Superior temporal gyrus (tissue), 1 donor: ENCODE data around the gene NKX6-2.
"Not testable (repeated sequence)": the region's sequence is repeated elsewhere in the genome, so short reads cannot be mapped to it uniquely, and the experiment has no call there.

ENCODE experiments used
- DNase-seq: peaks from one replicate; pipeline ENCODE4 v3.0.0-alpha.2; 2016; ENCODE audit errors: extremely low spot score

The NKX6-2 gene

GRCh38 chr10:132785723-132786475, at the start of gene NKX6-2:
NKX6-2 (minus strand) TSS chr10:132786147; CDS start chr10:132785948, 199 bp downstream.
- peak; percentile 60 for DNase-seq

DNA sequence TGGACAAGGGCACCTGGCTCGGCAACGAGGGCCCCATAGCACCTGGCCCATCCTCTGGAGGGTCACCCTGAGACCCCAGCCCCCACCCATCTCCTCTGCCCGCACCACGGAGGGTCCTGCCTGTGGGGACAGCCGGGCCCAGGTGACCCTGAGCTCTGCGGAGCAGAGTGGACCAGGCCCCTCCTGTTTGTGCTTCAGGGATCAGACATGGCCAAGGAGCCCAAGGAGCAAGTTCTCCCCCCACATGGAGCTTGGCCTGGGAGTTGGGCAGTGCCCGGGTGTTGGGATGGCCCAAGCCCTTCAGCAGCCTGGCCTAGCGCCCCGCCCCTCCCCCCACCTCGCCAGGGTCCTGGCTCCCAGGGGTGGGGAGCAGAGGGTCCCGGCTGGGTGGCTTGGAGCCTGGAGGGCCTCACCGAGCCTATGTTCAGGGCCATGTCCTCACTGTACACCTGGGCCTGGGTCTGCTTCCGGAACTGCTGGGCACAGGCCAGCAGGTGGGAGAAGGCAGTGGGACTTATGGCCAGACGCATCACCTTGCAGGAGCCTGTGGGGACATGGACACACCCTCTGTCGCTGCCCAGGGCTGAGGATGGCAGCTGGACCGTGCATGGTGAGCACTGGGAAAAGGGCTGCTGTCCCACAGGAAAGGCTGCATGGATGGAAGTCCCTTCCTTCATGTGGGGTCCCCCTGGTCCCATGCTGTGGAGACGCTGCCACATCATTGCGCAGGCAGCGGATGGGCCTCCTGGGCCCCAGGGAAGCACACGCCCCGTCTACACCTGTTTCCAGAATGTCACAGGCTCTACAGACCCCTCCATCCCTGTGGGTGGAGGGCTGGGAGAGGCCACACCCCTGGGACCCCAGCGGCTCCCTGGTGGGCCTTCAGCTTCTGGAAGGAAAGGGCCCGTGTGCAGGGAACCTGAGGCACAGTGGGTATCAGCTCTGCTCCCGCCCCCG, 49.2 kb upstream of the NKX6-2 start:
- DNase-seq = no peak

- no peak for DNase-seq
Observed at GRCh38 chr10:132834311-132834761, 48.4 kb upstream of the NKX6-2 start.

- DNase-seq = no peak
Observed at GRCh38 chr10:132833421-132834111, 47.6 kb upstream of the NKX6-2 start.

DNA sequence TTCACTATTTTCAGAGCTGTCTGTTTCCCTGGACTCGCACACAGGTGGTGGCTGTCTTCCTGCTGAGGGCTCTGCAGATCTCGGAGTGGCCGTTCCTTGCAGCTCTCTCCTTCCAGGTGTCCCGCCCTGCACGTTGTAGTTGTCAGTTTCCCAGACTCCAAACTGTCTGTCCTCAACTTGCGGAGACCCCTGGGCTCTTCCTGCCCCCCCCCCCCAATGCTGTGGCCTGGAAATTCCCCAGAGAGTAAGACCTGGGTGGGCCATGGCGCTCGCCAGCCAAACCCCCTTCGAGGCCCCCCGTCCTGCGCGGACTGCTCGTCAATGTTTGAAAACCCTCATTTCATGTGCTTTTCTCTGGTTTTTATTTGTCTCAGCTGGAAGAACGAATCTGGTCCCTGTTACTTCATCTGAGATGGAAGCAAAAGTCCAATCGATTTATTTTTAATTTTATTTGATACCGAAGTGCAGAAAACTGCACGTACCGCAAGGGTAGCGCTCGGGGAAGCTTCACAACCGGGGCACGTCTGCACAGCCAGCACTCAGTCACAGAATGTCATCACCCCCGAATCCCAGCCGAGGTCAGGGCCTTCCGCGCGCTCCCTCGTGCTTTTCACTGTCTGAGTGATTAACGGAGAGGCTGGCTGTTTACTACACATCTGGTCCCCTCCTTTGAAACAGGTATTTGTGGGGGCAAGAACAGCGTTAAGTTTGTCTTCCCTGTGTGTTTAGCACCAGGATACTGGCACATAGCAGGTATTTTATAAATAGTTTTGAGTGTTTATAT, 46.4 kb upstream of the NKX6-2 start:
- no peak for DNase-seq

- no peak for DNase-seq
Observed at GRCh38 chr10:132829403-132829802, 43.5 kb upstream of the NKX6-2 start.

GRCh38 chr10:132828681-132829080, 42.7 kb upstream of the NKX6-2 start:
- DNase-seq = no peak

DNA sequence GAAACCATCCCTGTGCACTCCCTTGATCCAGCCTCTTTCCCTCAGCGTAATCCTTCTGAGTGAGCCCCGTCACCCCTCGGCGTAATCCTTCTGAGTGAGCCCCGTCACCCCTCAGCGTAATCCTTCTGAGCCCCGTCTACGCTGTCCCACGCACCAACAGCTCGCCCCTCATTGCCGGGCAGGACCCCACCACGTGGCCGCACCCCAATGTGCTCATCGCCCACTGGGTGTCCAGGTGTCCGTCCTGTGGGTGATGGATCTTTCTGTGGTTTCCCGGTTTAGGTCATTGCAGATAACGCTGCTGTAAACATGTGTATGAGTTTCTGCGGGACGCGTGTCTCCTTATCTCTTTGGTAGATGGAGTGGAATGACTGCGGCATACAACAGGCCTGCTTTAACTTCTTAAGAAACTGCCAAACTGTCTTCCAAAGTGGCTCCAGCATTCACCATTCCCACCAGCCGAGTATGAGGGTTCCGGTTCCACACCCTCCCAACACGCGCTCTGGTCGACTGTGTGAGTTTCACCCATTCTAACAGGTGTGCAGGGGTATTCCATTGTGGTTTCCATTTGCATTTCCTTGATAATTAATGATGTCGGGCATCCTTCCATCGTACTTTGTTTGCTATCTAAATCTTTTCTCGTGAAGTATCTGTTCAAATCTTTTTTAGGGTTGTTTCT, 42.1 kb upstream of the NKX6-2 start:
- DNase-seq = no peak

GRCh38 chr10:132827423-132827789, 41.5 kb upstream of the NKX6-2 start:
- no peak for DNase-seq

GRCh38 chr10:132826524-132827422, 40.8 kb upstream of the NKX6-2 start:
- DNase-seq = no peak

- not testable (repeated sequence) for DNase-seq
Observed at GRCh38 chr10:132825783-132826523, 40.0 kb upstream of the NKX6-2 start.

DNA sequence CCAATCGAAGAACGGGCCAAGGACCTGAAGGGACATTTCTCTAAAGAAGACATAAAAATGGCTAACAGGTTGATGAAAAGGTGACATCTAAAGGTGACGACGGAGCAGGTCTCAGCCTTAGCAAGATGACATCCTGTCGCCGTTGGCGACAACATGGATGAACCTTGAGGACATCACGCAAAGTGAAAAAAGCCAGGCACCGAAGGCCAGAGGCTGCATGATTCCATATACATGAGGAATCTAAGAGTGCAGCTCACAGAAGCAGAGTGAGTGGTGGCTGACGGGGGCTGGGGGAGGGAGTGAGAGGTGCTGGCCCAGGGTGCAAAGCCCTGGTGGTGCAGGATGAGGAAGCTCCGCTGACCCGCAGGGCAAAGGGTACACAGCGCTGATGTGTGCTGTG, 34.1 kb upstream of the NKX6-2 start:
- DNase-seq = no peak

DNA sequence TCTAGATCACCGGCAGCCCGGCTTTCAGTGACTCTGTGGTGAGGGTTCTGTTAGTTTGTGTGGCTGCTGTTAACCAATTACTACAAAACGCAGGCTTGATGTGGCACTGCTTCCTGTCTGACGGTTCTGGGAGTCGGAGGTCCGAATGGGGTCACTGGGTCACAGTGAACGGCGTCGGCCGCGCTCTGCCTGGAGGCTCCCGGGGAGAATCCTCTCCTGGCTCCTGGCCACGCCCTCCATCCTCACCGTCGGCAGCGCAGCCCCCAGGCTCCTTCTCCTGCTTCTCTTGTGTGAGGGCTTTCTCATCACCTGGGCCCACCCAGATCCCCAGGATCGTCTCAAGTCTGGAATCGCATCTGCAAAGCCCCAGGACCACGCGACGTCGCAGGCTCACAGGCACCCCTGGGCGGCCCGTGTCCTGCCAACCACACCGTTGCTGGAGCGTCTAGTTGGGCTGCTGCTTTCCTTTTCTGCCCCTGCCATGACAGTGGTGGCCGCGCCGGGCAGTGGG, 31.8 kb upstream of the NKX6-2 start:
- DNase-seq = no peak

DNA sequence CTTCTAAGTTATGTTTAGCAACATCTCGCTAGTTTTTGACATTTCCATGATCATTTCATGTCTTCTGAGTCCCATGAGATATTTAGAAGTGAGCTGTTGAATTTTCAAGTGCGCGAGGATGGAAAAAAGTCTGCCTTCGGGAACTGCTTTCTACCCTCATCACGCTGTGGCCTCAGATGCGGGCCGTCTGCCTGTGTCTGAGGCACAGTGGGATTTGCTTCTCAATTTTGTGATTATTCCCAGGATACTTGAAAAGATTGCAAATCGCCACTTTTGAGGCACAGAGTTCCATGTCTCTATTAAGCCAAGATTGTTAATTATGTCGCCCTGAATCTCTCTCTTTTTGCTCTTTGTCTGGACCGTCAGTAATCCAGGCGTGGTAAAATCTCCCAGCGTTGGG, 30.8 kb upstream of the NKX6-2 start:
- DNase-seq = no peak

- no peak for DNase-seq
Observed at GRCh38 chr10:132815168-132815857, 29.4 kb upstream of the NKX6-2 start.

DNA sequence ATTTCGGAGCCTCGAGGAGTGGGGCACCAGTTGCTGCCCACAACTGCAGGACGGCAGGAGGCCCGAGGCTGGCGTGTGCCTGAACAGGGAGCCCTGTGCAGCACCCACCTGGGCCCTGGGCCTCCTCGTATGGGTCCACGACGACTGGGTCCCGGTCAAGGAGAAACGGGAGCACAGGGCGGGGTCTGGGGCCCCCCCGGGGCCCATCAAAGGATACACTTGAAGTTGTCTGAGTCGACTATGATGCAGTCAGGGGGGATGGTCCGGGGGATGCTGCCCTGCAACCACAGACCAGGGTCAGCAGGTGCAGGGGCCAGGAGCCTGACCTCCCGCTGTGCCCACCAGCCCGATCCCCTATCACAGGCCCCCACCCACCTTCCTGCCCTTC, 28.5 kb upstream of the NKX6-2 start:
- no peak for DNase-seq

DNA sequence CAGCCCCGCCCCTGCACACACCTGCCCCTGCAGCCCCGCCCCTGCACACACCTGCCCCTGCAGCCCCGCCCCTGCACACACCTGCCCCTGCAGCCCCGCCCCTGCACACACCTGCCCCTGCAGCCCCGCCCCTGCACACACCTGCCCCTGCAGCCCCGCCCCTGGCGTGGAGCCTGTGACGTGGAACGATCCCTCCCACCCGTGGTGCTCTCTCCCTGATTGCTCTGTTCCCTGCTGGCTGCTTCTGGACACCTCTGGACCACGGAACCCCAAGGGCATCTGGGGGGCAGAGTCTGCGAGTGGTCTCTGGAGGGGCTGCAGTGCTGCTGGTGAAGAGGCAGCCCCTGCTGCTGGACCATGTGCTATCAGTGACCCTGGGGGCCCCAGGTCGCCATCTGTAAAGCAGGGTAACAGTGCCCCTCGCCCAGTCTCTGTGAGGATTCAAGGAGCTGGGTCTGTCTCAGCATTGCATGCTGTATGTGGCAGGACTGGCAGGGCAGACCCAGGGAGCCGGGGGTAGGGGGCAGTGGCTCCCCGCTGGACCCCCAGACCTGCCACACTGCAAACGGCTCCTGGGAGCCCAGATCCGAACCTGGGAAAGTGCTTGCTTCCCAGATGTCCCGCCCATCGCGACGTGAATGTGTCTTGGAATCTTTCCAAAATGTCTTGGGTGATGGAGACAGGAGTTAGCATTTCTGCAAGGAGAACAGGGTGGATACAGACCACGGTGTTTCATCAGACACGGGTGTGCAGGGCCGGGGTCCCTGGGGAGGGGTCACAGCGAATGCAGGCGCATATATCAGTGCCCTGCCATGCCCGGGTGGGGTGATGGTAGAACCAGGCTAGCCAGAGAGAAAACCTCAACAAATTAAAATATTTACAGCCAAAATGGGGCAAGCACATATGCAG, 27.9 kb upstream of the NKX6-2 start:
- no peak for DNase-seq
